Forelimb muscle (tissue), 1 donor: ENCODE data around the gene GPR141. TPM values are rescaled to one million over a fixed set of nuclear protein-coding genes. Genes with fewer than 3 reads are reported as not detected.
"Not testable (repeated sequence)": the region's sequence is repeated elsewhere in the genome, so short reads cannot be mapped to it uniquely, and the experiment has no call there.

Source experiments
- DNase-seq: peaks from one replicate; pipeline ENCODE4 v3.0.0-alpha.2; 2013; ENCODE audit warnings: low read depth
- polyA plus RNA-seq: library from polyadenylated mRNA; unstranded; fragments of 120-200 nt; gene quantifications from one replicate; pipeline ENCODE4 v1.2.1, GENCODE V29; 2013; ENCODE audit not compliant: insufficient read length

Gene GPR141
- polyA plus RNA-seq, 1 donor: 0.40 TPM

- no peak for DNase-seq
Measured at GRCh38 chr7:37686556-37687345, 3.2 kb downstream of the GPR141 start.

- no peak for DNase-seq
Measured at GRCh38 chr7:37690206-37690605, 6.6 kb downstream of the GPR141 start.

GRCh38 chr7:37694208-37695094 lies 10.9 kb downstream of the GPR141 start:
- no peak for DNase-seq

GRCh38 chr7:37698276-37698675 lies 14.7 kb downstream of the GPR141 start:
- no peak for DNase-seq

- no peak for DNase-seq
Measured at GRCh38 chr7:37698782-37699181, 15.2 kb downstream of the GPR141 start.

GRCh38 chr7:37701769-37702168 lies 18.2 kb downstream of the GPR141 start:
- DNase-seq: no peak

GRCh38 chr7:37703361-37703760 lies 19.8 kb downstream of the GPR141 start:
- DNase-seq: no peak

- not testable (repeated sequence) for DNase-seq
Measured at GRCh38 chr7:37704328-37704833, 20.8 kb downstream of the GPR141 start.

- no peak for DNase-seq
Measured at GRCh38 chr7:37705976-37706375, 22.4 kb downstream of the GPR141 start.

- DNase-seq: no peak
Measured at GRCh38 chr7:37706804-37707203, 23.2 kb downstream of the GPR141 start.

GRCh38 chr7:37707754-37708485 lies 24.4 kb downstream of the GPR141 start:
- no peak for DNase-seq

GRCh38 chr7:37709631-37710509 lies 26.3 kb downstream of the GPR141 start:
- DNase-seq: no peak

- no peak for DNase-seq
Measured at GRCh38 chr7:37713613-37714012, 30.0 kb downstream of the GPR141 start.

GRCh38 chr7:37714606-37715005 lies 31.0 kb downstream of the GPR141 start:
- no peak for DNase-seq

GRCh38 chr7:37718585-37718984 lies 35.0 kb downstream of the GPR141 start:
- no peak for DNase-seq

GRCh38 chr7:37719077-37719476 lies 35.5 kb downstream of the GPR141 start:
- DNase-seq: no peak

GRCh38 chr7:37724732-37725131 lies 41.2 kb downstream of the GPR141 start:
- DNase-seq: no peak

GRCh38 chr7:37726016-37726415 lies 42.5 kb downstream of the GPR141 start:
- DNase-seq: no peak

- DNase-seq: no peak
Measured at GRCh38 chr7:37728747-37729146, 45.2 kb downstream of the GPR141 start.

- no peak for DNase-seq
Measured at GRCh38 chr7:37729181-37729580, 45.6 kb downstream of the GPR141 start.

- DNase-seq: no peak
Measured at GRCh38 chr7:37730501-37730900, 46.9 kb downstream of the GPR141 start.
